ENCODE measurements around the gene GRM5.
"Not testable (repeated sequence)": the region's sequence is repeated elsewhere in the genome, so short reads cannot be mapped to it uniquely, and the experiment has no call there.

Gene GRM5

GRCh38 chr11:88484873-88485621 is 580.7 kb downstream of the GRM5 start:
- peak in 1 of 2 experiments; percentile 15 for DNase-seq

- DNase-seq, result no peak
Observed at GRCh38 chr11:88482871-88483301, 582.9 kb downstream of the GRM5 start.

- DNase-seq, result no peak
Observed at GRCh38 chr11:88480223-88480622, 585.6 kb downstream of the GRM5 start.

- DNase-seq, result peak; percentile 3 to 72
Observed at GRCh38 chr11:88478136-88478815, 587.5 kb downstream of the GRM5 start.

GRCh38 chr11:88475991-88476418 is 589.8 kb downstream of the GRM5 start:
- peak; percentile 52 to 84 for DNase-seq

GRCh38 chr11:88474655-88475054 is 591.1 kb downstream of the GRM5 start:
- DNase-seq, result no peak

- DNase-seq, result no peak
Observed at GRCh38 chr11:88469561-88470225, 596.1 kb downstream of the GRM5 start.

- no peak for DNase-seq
Observed at GRCh38 chr11:88464528-88464927, 601.3 kb downstream of the GRM5 start.

GRCh38 chr11:88463301-88463700 is 602.5 kb downstream of the GRM5 start:
- DNase-seq, result not testable (repeated sequence)

- DNase-seq, result not testable (repeated sequence)
Observed at GRCh38 chr11:88458047-88458446, 607.7 kb downstream of the GRM5 start.

- no peak for DNase-seq
Observed at GRCh38 chr11:88455974-88456373, 609.8 kb downstream of the GRM5 start.

- no peak for DNase-seq
Observed at GRCh38 chr11:88454881-88455280, 610.9 kb downstream of the GRM5 start.
